ENCODE results near the gene TEK. TPM values are rescaled to one million over a fixed set of nuclear protein-coding genes. Genes with fewer than 3 reads are reported as not detected.
A peak's percentile ranks its signal among the peaks of the same experiment; 100 is the strongest.

TEK gene
- total RNA-seq, 2 donors from 2014 or later = 2.4 to 4.2 TPM

DNA sequence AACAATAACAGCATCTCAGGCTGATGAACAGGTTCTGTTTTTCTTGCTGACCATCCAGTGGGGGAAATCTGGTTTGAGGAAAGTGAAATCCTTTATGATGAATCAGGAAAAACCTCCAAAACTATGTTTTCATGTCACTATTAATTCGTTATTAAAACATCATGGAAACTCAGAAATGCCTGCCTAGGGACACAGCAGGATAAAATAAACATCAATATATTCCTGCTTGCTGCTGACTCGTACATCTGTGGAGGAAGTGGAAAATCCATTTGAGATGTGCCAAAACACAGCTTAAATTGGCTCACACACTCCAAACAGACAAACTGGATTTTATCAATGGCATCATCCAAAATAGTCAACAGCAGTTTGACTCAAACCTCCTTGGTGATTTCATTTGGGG, 53.0 kb downstream of the TEK start:
- no peak for DNase-seq
- intact Hi-C loops (cut with DNase I, micrococcal nuclease) = no loop called here
- no peak for ATAC-seq

DNA sequence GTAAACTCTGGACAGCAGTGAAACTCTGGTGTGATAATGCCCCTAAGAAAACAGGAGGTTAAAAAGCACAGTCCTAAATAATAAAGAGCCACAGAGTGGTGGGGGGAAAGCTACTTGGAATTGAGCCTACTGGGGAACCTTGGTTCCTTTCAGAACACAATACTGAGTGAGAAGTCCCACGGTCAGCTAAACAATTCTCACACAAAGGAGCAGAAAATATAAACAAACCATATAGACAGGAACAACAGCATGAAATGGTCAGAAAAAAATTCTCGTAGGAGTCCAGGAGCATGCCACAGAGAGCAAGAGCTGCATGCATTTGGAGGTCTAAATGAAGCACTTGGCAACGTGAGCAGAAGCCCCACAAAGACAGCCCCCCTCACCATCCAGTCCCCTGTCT, 56.0 kb downstream of the TEK start:
- DNase-seq (no peak), ATAC-seq (no peak)
- intact Hi-C loops (cut with DNase I, micrococcal nuclease) = no loop called here

DNA sequence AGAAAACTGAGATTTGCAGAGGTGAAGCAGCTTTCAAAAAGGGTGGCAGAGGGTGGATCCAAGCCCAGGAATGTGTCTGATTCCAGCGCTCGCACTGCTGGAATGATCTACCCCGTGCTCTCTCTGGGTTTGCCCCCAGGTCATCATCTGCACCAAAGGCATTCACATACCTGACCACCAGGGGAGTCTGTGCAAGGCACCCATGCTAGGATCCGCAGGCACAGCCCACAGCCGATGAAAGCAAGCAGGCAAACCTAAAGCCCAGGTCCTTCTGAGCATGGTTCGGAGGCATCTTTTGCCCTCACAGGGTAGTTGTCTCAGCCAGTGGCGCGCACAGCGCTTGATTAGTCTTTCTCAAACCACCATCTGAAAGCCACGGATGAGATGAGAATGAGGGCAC, 56.6 kb downstream of the TEK start:
- DNase-seq (no peak), ATAC-seq (no peak)
- intact Hi-C loops (cut with DNase I, micrococcal nuclease) = no loop called here

DNA sequence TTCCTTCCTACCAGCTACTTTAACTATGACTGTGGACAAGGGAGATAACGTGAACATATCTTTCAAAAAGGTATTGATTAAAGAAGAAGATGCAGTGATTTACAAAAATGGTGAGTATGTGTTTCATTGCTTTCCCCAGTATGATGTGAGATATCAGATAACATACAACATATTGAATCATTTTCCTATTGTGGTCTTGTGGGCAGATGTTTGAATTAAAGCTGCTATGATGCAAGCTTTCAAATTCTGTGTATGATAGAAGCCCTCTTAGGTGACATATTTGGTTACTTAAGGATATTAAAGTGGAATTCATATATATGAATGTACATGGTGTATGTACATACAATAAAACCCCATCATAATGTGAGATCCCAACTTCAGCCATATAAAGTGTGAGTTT, 59.5 kb downstream of the TEK start:
- ATAC-seq (no peak), DNase-seq (no peak)
- intact Hi-C loops (cut with DNase I, micrococcal nuclease) = no loop called here

DNA sequence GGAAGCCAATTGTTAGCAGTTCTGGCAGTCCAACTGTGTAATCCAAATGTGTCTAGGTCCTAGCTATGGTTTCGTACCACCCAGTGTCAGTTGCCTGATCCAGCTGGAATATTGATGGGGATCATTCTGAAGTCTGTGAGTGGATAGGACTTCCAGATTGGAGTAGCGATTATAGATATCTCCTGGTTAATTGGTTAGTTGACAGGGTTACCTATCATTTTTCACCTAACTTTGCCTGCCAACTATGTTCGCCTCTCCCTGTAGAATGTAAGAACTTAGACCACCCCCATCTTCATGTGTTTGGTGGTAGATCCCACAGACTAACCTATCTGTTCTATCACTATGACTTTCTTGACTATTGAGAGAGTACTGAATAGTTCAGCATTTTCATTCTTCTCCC, 59.9 kb downstream of the TEK start:
- DNase-seq = no peak
- intact Hi-C loops (cut with DNase I, micrococcal nuclease) = no loop called here
- no peak for ATAC-seq

DNA sequence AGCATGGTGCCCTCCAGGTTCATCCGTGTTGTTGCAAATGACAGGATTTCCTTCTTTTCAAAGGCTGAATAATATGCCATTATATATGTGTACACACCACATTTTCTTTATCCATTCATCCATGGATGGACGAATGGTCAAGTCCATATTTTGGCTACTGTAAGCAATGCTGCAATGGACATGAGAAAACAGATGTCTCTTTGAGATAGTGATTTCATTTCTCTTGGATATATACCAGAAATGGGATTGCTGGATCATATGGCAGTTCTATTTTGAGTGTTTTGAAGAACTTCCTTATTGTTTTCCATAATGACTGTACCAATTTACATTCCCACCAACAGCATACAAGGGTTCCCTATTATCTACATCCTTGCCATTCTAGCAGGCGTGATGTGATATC, 67.9 kb downstream of the TEK start:
- intact Hi-C loops (cut with DNase I, micrococcal nuclease) = no loop called here
- ATAC-seq = no peak
- DNase-seq = no peak

DNA sequence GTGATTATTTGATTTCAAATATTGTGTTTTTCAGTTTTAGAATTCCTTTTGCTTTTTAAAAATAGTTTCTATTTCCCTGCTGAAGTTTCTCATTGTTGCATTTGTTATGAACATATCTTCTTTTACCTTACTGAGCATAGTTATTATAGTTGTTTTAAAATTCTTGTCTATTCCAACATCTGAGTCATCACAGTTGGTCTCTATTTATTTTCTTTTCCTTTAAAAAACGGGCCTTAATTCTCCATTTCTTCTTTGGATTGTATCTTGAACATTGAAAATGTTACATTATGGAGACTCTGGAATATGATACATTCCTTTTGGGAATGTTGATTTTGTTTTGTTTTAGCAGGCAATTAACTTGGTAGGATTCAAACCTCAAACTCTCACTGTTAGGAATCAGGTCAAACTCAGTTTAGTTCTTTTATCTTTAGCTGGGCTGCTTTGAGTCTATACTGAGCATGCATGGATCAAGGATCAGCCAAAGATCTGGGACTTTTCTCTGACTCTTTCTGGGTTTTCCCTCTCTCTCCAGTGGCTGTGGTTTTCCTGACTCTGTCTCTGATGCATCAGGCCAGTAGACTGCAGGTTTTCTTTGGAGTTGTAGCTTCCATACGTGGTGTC, 70.3 kb downstream of the TEK start:
- DNase-seq = no peak
- no peak for ATAC-seq
- intact Hi-C loops (cut with DNase I, micrococcal nuclease) = no loop called here

DNA sequence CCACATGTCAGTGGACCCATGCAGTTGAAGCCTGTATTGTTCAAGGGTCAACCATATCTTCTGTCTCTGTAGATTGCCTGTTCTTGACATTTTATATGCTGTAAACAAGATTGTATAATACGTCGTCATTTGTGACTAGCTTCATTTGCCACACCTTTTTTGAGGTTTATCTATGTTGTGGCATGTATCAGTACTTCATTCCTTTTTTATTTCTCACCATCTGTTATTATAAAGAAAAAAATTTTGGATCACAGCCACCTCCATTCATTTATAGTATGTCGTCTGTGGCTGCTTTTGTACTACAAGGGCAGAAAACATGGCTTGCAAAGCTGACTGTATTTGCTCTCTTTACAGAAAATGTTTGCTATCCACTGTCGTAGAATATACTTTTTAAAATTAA, 72.4 kb downstream of the TEK start:
- intact Hi-C loops (cut with DNase I, micrococcal nuclease) = no loop called here
- DNase-seq (no peak), ATAC-seq (peak; percentile 71)

DNA sequence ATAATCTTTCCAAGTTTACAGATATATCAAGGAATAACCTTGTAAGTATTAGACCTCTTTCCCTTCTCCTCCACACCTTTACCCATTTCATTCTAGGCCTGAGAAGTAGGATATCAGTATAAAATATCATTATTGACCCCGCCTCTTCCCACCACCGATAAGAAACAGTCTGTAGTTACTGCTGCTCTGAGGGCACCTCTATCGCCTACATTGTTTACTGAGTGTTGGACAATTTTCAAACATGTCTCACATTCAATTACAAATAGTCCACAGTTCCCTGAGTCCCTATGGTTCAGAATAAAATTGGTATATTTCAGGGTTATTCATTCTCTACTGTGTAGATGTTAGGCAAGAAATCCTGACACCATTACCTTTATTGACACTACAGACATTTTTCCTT, 73.4 kb downstream of the TEK start:
- ATAC-seq = no peak
- no peak for DNase-seq
- intact Hi-C loops (cut with DNase I, micrococcal nuclease) = no loop called here

DNA sequence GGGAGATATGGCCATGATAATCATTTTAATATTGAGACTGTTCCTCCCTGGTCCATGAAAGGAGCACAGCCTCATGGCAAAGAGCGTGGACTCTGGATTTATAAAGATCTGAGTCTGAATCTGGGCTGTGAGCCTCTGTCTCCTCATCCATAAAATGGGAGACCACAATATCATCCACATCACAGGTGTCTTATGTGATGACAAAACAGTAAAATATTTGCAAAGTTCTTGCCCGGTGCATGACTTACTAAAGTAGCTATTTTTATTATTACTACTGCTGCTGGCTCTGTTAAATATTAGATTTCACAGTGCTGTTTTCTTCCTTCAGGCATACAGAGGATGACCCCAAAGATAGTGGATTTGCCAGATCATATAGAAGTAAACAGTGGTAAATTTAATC, 74.1 kb downstream of the TEK start:
- no peak for DNase-seq
- ATAC-seq = no peak
- intact Hi-C loops (cut with DNase I, micrococcal nuclease) = no loop called here

DNA sequence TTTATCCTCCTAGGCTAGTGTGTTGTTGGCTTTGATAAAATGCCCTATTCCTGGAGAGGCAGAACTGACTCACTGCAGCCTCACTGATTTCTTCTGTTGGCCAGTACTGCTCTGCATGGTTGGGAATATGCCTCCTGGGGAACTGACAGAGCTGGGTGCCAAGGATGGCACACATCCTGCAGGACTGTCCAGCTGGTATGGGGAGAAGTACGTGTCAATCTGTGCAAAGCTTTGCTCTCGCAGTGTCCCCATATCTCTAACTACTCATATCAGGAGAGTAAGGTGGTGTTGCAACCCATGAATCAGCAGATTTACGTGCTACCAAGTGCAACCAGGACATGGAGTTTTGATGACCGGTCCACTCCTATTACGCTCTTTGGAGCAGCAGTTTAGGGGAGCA, 74.7 kb downstream of the TEK start:
- intact Hi-C loops (cut with DNase I, micrococcal nuclease) = no loop called here
- DNase-seq (no peak), ATAC-seq (no peak)

DNA sequence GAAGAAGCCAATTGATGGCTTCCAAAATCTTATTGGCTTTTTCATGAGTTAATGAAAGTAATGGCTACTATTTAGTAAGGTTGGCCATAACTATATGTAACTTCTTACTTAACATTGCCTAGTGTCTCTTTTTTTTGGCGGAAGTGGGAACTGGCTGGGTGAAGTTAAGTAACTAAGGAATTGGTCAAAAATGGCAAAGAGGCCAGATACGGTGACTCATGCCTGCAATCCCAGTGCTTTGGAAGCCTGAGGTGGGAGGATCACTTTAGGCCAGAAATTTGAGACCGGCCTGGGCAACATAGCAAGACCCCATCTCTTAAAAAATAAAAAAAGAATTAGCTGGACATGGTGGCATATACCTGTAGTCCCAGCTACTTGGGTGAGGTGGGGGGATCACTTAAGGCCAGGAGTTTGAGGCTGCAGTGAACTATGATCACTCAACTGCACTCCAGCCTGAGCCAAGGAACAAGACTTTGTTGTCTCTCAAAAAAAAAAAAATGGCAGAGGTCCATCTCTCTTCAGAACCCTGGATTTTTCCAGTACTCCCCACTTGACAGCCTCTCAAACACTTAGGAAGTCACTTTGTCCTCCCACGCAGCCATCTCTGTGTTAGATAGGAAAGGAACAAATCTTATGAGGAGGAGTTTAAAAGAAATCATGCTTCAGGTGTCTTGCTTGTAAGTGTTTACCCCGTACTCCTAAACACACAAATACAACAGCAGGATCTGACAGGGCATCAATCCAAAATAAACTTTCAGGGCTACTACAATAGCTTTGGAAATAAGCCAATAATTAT, 75.7 kb downstream of the TEK start:
- DNase-seq (no peak), ATAC-seq (no peak)
- intact Hi-C loops (cut with DNase I, micrococcal nuclease) = no loop called here

DNA sequence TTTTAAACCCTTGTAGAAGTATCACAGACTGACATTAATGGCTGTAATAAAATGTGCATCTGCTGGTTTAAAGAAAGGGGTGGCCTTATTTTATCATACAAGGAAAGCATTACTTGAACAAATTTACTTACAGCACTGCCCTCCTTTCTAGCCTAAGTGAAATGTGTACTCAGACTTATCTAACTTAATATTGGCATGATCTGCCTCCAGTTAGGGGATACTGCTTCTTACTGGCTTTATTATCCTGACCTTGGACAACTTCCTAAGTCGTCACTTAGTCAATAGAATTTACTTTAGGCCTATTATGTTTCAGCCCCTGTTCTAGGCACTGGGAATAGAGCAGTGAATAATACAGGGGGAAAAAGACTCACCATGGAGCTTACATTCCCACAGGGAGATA, 79.4 kb downstream of the TEK start:
- ATAC-seq = peak; percentile 54
- no peak for DNase-seq
- intact Hi-C loops (cut with DNase I, micrococcal nuclease) = no loop called here

DNA sequence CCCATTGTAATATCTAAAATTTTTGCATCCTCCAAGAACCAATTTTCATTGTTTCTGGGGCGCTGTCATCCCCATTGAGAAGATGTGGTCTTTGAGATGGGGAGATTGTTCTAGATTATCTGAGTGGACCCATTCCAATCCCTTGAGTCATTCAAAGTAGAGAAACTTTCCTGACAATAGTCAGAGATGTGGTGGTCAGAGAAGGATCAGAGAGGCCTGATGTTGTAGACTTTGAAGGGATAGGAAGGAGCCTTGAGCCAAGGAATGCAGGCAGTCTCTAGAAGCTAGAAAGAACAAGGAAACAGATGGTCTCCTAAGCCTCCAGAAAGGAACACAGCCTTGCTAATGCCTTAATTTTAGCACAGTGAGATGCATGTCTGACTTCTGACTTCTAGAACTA, 80.4 kb downstream of the TEK start:
- intact Hi-C loops (cut with DNase I, micrococcal nuclease) = no loop called here
- no peak for ATAC-seq
- no peak for DNase-seq

DNA sequence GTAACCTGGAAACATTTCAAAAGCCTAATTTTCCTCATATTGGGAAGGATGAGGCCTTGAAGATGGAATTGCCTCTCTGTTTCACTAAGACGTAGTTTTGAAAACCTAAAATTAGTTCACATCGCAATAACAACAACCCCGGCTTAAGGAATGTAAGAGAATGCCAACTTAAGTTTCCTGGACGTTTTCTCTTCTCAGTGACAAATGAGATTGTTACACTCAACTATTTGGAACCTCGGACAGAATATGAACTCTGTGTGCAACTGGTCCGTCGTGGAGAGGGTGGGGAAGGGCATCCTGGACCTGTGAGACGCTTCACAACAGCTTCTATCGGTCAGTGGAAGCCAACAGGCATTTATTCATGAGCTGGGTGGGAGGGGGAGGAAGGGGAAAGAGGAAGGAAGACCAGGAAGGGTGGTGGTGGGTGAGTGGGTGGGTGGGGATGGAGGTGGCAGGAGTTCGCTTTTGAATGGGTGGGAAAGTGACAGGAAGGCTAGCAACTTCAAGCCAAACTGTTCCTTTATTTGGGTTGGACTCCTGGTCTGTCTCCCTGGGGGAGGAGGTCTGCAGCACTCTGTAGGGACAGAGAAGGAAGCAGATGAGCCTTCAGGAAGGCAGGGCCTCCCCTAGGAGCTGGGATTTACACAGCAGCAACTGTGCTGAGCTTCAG, 83.4 kb downstream of the TEK start:
- DNase-seq = no peak
- ATAC-seq = no peak
- intact Hi-C loops (cut with DNase I, micrococcal nuclease) = loop anchor here in 1 of 2 donors (10.0 kb wide), 1 partner anchor 148 kb away; no protein-coding TSS in a partner anchor

DNA sequence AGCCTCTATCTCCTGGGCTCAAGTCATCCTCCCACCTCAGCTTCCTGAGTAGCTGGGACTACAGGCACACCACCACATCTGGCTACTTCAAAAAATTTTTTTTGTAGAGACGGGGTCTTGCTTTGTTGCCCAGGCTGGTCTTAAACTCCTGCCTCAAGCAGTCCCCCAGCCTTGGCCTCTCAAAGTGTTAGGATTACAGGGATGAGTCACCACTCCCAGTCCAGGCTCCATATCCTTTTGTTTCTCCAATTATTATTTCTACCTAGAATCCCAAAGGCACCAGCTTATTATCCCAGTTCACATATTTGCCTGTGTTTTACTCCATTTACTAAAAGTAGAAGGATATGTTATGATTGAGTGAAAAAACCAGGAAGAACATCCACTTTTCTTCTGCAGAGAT, 84.9 kb downstream of the TEK start:
- DNase-seq = no peak
- no peak for ATAC-seq
- intact Hi-C loops (cut with DNase I, micrococcal nuclease) = loop anchor here in 1 of 2 donors (10.0 kb wide), 1 partner anchor 149 kb away; no protein-coding TSS in a partner anchor

DNA sequence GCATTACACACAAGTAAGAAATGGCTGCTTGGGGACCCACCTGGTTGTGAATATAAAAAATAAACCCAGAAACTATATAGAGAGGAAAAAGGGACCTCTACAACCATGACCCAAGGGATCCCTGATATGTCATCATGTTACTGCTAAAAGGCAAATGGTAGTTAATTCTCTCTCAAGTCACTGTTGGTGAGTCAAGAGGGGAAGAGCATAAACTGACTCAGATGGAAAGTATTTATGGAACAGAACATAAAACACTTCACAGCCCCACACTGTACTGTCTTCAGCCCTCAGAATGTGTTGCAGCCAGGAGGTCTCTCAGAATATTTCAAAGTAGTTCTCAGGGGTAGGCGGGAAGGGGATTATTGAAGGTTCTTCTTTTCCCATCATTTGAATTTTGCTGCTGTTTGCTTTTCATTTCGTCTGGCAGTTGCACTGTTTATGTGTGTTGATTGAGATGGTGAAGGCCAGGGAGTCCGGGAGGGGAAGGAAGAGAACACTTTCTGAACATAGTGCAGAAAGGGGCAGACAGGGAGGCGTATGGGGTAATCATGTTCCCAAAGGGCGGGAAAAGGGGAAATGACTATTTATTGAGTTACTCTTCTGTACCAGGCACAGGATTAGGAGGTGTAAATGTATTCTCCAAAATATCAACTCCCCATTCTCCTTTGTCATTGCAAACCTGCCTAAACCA, 85.5 kb downstream of the TEK start:
- ATAC-seq (peak; percentile 53), DNase-seq (no peak)
- intact Hi-C loops (cut with DNase I, micrococcal nuclease) = loop anchor here in 1 of 2 donors (10.0 kb wide), 1 partner anchor 150 kb away; no protein-coding TSS in a partner anchor

DNA sequence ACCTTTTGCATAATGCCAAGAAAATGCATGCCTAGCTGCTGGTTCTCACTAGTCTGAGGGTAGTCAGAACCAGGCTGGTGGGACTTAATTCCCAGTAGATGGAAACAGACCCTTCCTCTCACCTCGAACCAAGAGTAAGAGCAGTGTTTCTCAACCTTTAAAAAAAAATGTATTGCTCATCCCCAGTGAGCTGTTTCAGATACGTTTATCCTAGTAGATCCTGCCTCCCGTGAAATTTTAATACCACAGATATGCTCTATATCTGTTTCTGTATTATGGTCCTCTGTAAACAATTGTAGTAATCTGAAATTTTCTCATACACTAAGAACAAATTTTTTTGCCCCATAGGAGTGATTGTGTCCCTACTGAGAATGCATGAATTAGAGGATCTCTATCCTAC, 86.2 kb downstream of the TEK start:
- intact Hi-C loops (cut with DNase I, micrococcal nuclease) = loop anchor here in 1 of 2 donors (10.0 kb wide), 1 partner anchor 150 kb away; no protein-coding TSS in a partner anchor
- ATAC-seq (no peak), DNase-seq (no peak)

DNA sequence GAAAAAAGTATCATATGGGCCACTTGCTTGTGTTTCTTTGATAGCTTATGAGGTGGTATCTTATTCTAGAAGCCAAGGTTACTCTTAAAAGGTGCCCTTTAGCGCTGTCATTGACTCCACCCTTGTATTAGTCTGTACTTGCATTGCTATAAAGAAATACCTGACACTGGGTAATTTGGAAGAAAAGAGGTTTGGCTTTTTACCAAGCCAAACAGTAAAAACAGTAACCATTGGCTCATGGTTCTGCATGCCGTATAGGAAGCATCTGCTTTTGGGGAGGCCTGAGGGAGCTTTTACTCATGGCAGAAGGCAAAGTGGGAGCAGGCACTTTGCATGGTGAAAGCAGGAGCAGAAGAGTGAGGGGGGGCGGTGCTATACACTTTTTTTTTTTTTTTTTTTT, 87.4 kb downstream of the TEK start:
- ATAC-seq (no peak), DNase-seq (no peak)
- intact Hi-C loops (cut with DNase I, micrococcal nuclease) = loop anchor here in 1 of 2 donors (10.0 kb wide), 1 partner anchor 152 kb away; no protein-coding TSS in a partner anchor
